Measurements from ENCODE around the gene SPINK14.

Gene SPINK14, protein sequence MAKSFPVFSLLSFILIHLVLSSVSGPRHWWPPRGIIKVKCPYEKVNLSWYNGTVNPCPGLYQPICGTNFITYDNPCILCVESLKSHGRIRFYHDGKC

GRCh38 chr5:148168246-148168645, at the start of gene SPINK14:
TSS of gene SPINK14 (plus strand) at chr5:148168546. CDS start at chr5:148169733, 1,187 bp downstream.
- DNase-seq (ENCODE audit: low read depth in 1 of 2, low spot score in 1 of 2), result no peak

DNA sequence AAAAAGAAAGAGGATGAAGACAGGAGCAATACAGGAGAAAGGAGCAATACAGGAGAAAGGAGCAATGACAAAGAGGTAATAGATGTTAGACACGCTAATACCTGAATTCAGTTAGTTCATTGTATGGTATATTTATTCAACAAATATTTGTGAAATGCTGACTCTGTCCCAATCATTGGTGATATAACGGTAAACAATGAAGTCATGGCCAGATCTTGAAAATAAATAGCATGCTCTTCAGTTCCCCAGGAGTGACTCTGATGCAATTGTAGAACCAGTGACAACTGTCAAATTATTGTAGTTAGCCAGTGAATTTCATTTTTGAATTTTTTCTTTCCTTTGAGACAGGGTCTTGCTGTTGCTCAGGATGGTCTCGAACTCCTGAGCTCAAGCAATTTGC, 48.0 kb upstream of the SPINK14 start:
- no peak for DNase-seq (ENCODE audit: low read depth in 1 of 2, low spot score in 1 of 2)

DNA sequence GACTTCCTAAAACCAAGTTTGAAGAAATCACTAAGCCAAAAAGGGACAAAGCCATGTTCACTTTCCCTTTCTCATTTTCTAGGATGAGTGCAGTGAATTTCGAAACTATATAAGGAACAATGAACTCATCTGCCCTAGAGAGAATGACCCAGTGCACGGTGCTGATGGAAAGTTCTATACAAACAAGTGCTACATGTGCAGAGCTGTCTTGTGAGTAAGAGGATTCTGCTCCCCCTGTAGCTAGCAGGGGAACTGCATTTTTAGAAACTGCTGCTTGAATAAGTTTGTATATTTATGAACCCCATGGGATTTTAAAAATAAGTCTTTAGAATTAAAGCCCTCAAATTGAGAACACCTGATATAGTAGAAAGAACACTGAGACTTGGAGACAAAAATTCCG, 42.7 kb upstream of the SPINK14 start:
- DNase-seq (ENCODE audit: low read depth in 1 of 2, low spot score in 1 of 2), result no peak

DNA sequence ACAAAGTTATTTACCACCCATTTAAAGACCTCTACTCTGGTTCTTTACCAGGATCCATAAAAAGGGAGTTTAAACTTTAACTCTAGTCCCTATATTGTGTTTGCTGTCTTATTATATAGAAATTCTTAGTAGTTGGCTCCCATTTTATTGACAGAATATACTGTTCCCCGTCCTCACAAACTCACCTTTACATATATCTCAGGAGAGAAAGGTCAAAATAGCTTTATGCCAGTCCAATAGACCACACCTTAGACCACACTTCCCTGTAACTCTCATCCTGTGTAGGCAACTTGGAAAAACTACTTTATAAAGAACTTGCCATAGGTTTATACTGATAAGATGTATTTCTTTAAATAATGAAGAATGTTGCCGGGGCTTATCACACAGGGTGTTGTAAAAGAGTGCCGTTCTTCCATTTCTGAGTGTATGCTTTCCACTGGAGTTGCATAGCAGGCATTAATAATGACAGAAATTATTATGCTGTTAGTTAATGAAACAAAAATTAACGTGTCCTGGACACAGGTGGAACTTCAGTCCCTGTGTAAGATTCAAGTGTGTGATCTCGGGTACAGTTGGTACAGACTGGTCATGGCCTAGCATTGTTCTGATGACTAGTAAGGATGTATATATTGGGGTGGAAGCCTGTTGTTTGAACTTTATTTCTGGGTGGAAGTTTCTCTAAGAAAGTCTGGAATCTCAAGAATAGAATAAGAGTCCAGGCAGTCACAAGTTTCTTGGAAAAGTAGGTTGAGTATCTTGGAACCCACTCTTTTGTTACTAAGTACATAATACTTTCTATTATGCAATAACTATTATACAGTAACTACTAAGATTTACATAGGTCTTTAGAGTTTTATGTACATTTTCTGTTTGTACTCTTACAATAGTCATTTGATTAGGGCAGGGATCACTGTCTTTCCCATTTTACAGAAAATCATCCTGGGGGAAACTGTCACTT, 33.0 kb upstream of the SPINK14 start:
- DNase-seq (ENCODE audit: low read depth in 1 of 2, low spot score in 1 of 2), result no peak

DNA sequence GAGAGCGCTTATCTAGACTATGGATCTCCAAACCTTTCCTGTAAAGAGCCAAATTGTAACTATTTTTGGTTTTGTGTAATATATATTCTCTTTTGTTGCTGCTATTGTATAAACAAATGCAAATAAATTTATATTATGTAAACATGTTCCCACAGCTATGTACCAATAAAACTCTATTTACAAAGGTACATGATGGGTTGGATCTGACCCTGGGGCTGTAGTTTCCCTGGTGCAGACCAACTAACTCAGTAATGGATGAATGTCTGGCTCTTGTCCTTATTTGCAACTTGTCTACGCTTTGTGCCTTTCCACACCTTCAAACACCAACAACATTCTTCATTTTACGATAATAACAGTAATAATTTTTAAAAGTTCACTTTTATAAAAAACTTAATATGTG, 27.5 kb upstream of the SPINK14 start:
- no peak for DNase-seq (ENCODE audit: low read depth in 1 of 2, low spot score in 1 of 2)

- no peak for DNase-seq (ENCODE audit: low read depth in 1 of 2, low spot score in 1 of 2)
Observed at GRCh38 chr5:148141645-148142044, 26.7 kb upstream of the SPINK14 start.

DNA sequence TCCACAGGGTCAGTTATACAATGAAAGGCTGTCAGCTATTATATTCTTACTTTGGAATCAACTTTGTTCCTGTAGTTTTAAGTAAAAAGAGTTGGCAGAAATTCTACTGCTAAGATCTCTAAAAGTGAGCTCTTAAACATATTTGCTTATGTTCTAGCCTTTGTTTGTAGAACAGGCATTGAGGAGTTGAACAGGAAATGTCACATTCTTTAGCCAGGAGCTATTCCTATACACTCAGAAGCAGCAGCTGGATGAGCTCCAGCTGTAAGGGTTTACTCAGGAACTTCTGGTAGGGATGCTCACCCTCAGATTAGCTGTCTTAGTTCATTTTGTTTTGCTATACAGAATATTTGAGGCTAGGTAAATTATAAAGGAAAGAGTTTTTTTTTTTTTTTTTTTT, 22.4 kb upstream of the SPINK14 start:
- no peak for DNase-seq (ENCODE audit: low read depth in 1 of 2, low spot score in 1 of 2)

DNA sequence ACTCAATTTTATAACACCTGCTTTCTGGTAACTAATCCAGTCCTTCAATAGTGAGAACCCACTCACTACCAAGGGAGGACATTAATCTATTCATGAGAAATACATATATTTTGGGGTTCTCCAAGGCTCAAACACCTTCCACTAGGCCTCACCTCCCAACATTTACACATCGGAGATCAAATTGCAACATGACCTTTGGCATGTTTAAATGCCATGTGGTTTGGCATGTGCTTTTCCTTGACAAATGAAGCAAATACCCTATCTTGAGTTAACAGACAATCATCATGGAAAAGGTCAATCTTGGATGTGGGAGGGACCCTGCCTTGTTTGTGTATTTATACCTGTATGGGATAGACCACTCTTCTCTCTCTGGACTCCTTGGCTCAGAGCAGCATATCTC, 21.9 kb upstream of the SPINK14 start:
- no peak for DNase-seq (ENCODE audit: low read depth in 1 of 2, low spot score in 1 of 2)

DNA sequence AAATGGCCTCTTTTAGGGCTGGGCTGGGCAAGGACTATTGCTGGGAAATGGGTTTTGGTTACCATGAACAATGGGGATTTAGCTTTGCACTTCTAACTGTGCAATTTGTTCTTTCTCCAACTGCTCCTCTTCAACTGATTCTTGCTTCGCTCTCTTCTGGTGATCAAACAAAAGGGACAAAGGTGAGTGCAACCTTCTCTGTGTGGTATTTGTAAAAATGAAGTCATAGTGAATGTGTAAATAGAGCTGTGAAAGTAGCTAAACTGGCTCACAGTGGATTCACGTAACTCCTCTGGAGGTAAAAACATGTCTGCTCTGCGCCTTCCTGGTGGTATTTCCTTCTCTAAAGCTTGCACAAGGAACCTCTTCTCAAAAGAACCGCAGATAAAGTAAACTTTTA, 20.9 kb upstream of the SPINK14 start:
- DNase-seq (ENCODE audit: low read depth in 1 of 2, low spot score in 1 of 2), result no peak

- DNase-seq (ENCODE audit: low read depth in 1 of 2, low spot score in 1 of 2), result no peak
Observed at GRCh38 chr5:148151872-148152271, 16.5 kb upstream of the SPINK14 start.

GRCh38 chr5:148152781-148153180, 15.6 kb upstream of the SPINK14 start:
- no peak for DNase-seq (ENCODE audit: low read depth in 1 of 2, low spot score in 1 of 2)

DNA sequence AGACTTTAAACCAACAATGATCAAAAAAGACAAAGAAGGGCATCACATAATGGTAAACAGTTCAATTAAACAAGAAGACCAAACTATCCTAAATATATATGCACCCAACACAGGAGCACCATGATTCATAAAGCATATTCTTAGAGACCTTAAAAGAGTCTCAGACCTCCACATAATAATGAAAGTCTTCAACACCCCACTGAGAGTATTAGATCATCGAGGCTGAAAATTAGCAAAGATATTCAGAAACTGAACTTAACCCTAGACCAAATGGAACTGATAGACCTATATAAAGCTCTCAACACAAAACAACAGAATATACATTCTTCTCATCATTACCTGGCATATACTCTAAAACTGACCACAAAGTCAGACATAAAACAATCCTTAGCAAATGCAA, 11.7 kb upstream of the SPINK14 start:
- DNase-seq (ENCODE audit: low read depth in 1 of 2, low spot score in 1 of 2), result no peak

- no peak for DNase-seq (ENCODE audit: low read depth in 1 of 2, low spot score in 1 of 2)
Observed at GRCh38 chr5:148162038-148162437, 6.3 kb upstream of the SPINK14 start.

GRCh38 chr5:148163345-148163744, 5.0 kb upstream of the SPINK14 start:
- no peak for DNase-seq (ENCODE audit: low read depth in 1 of 2, low spot score in 1 of 2)

DNA sequence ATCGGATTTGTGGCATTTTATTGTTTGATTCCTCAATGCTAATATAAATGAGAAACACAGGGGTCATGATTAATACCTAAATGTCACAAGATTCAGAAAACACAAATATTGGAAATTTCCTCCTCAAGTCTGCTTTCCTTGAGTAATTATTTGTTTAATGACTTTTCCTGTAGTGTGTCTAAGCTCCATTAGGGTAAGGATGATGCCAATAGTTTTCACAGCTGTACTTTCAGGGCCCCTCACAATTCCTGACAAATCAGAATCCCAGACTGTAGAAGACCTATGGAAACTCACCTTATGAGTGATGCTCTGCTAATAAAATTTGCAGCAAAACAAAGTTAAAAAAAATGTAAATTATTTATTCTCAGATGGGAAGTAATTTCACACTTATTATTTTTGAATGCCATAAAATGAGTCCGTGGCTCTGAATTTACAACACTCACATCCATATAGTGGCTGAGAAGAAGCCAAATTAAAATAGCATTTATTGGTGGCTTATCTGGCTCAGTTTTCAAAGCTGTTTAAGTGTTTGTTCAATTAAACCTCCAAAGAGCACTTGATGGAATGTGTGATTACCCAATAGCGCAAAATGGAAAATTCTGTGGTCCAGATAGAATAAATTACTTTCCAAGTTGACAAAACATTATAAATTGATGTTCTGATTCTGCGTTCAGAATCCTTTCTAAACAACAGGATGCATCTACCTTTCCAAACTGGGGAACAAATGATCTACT, 1.6 kb upstream of the SPINK14 start:
- DNase-seq (ENCODE audit: low read depth in 1 of 2, low spot score in 1 of 2), result no peak

DNA sequence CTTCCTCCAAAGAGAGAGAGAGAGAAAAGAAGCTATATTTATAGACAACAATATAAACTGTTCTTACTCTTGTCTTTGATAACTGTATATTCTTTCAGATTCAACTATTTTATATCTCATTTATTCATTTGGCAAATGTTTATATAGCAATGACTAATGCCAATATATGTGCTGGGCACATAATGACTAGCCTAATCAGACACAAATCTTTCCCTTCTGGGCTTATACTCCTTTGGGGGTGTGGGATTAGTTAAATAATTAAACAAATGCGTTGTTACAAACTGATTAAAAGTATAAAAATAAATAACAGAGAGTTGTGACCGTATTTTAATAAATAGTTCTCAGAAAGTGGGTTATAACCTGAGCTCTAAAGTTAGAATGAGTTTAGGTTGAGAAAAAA, 4.0 kb downstream of the SPINK14 start:
- DNase-seq (ENCODE audit: low read depth in 1 of 2, low spot score in 1 of 2), result no peak

DNA sequence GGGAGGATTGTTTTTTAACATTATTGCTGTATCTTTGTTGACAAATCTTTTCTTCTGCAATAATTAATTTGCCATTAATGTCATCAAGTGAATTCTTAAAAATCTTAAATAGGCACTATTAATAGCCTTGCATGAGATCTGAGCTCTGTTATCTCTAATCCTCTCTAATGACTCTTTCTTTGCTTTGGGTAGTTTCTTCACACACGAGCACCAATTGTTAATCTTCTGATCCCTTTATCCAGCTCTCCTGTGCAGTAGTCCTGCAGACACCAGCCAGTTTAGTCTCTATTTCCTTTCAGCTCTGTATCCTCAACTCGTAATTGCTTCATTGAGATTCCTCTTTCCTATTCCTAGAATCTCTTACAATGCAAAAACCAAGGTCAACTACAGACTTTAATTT, 8.1 kb downstream of the SPINK14 start:
- DNase-seq (ENCODE audit: low read depth in 1 of 2, low spot score in 1 of 2), result no peak

- no peak for DNase-seq (ENCODE audit: low read depth in 1 of 2, low spot score in 1 of 2)
Observed at GRCh38 chr5:148177207-148177606, 8.9 kb downstream of the SPINK14 start.

- DNase-seq (ENCODE audit: low read depth in 1 of 2, low spot score in 1 of 2), result no peak
Observed at GRCh38 chr5:148179234-148179824, 11.0 kb downstream of the SPINK14 start.

DNA sequence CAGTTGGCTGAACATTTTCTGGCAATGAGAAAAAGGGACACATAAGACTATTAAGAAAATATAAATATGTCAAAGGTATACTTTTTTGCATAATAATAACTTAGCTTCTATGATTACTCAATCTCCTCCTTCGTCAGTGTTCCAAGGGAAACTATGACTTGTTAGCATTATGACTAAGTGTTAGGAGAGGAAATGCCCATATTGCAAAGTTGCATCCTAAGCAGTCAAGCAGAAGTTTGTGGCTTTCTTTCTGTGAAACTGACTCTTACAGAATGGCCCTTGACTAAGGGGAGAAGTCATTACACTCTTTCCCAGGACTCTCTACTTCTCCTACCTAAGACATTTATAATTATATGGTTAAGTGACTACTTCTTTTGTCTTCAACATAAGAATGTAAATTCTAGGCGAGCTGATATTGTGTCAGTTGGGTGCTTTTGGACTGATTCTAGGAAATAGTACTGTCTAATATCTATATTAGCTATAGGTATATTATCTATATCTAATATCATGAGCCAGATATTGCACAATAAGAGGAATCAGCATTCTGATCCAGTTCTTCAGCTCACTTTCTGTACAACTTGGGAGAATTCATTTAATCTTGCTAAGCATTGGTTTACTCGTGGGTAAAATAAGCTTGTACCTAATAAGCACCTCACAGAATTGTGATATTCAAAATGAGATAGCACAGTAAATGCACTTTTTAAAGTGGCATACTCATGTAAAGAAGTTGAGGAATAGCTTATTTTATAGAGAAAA, 18.1 kb downstream of the SPINK14 start:
- no peak for DNase-seq (ENCODE audit: low read depth in 1 of 2, low spot score in 1 of 2)

DNA sequence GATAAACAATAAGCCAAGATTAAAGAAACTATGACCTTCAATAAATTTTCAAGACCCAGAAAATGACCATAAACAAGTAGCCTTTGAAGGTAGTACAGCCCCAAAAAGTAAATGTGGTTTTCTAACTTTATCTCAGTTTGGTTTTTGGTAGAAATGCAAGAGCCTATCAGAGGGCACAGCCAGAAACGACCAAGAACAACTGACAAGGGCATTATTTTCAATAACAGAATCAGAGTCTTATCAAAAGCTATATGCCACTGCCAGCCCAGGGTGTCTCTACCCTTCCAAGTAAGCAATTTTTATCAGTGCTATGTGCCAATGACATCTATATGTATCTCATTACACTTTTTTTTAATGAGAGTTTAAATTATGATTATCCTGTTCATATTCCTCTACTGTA, 22.7 kb downstream of the SPINK14 start:
- DNase-seq (ENCODE audit: low read depth in 1 of 2, low spot score in 1 of 2), result no peak

All from stimulated activated CD4-positive, alpha-beta T cell treated with anti-CD3 and anti-CD28 coated beads, Interleukin-15, amount 100 ng/mL, for 1 hour (primary cell).